Hematopoietic multipotent progenitor cell (in vitro differentiated cells): ENCODE data around the gene OSBPL3. TPM values are rescaled to one million over a fixed set of nuclear protein-coding genes. Genes with fewer than 3 reads are reported as not detected.

ENCODE experiments used
- DNase-seq, 3 donors: peaks; one replicate each; pipeline ENCODE4 v3.0.0-alpha.2; 2011 to 2015; ENCODE audit warnings: low read depth in 2 of 3, low spot score in 2 of 3
- total RNA-seq: library from RNA; depleted of rRNA; stranded (reverse); fragments of >200 nt; gene quantifications from one replicate; pipeline ENCODE4 v1.2.3, GENCODE V29; 2012

OSBPL3 gene
- total RNA-seq, 1 donor: 8.1 TPM

- no peak for DNase-seq
These were observed 24.0 kb downstream of the OSBPL3 start for GRCh38 chr7:24956021-24956420.

GRCh38 chr7:24955313-24955712, 24.7 kb downstream of the OSBPL3 start:
- DNase-seq: no peak

- DNase-seq: no peak
These were observed 27.5 kb downstream of the OSBPL3 start for GRCh38 chr7:24952464-24952863.

- no peak for DNase-seq
These were observed 28.5 kb downstream of the OSBPL3 start for GRCh38 chr7:24951441-24951980.

GRCh38 chr7:24949884-24950283, 30.1 kb downstream of the OSBPL3 start:
- no peak for DNase-seq

GRCh38 chr7:24948739-24949138, 31.2 kb downstream of the OSBPL3 start:
- DNase-seq: no peak

GRCh38 chr7:24946467-24946866, 33.5 kb downstream of the OSBPL3 start:
- no peak for DNase-seq

DNA sequence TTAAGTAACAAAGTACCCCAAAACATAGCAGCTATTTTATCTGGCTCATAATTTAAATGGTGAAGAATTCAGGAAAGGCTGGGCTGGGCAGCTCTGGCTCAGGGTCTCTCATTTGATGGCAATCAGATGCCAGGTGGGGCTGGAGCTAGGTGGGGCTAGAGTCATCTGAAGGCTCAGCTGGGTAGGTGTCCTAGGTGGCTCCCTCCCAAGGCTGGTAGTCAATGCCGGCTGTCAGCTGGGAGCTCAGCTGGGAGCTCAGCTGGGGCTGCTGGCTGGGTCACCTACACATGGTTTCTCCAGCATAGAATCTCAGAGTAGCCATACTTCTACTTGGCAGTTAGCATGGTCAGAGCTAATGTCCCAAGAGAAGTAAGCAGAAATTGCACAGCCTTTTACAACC, 34.1 kb downstream of the OSBPL3 start:
- no peak for DNase-seq

GRCh38 chr7:24943096-24943948, 36.7 kb downstream of the OSBPL3 start:
- no peak for DNase-seq

- no peak for DNase-seq
These were observed 37.8 kb downstream of the OSBPL3 start for GRCh38 chr7:24942226-24942625.

DNA sequence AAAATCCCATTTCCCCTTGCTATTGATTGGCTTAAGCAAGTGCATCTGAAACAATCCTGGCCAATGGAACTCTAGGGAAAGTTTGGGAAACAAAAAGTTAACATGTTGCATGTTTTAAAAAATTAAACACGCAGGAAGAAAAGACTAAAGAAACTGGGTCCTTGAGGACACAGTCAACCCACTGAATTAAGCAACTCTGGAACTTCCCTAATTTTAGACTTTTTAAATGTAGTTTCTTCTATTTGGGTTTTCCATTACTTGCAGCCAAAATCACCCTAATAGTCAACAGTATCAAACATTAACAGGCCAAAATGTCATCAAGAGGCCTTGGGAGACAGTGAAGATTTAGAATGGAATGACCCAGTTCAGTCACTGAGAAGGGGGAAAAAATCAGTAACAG, 40.6 kb downstream of the OSBPL3 start:
- DNase-seq: peak in 2 of 3 donors; percentile 22 to 55

- peak in 2 of 3 donors; percentile 39 to 77 for DNase-seq
These were observed 43.7 kb downstream of the OSBPL3 start for GRCh38 chr7:24936121-24936824.

GRCh38 chr7:24933298-24933697, 46.7 kb downstream of the OSBPL3 start:
- no peak for DNase-seq

DNA sequence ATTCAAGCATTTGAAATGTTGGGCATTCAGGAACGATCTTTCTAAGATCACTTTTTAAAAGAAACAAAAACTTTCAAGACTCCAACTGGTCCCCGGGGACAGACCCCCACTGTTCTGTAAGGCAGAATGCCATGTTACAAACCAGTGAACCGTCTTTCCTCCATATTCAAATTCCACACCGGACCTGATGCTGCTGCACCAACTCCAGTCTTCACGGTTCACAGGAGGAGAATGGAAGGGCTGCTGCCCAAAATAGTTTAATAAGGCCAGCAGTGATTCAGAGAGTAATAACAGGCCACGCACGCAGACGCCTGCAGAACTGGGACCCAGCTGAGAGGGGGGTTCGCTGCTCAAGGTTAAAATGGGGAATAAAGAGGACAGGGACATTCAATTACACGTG, 47.2 kb downstream of the OSBPL3 start:
- DNase-seq: no peak

DNA sequence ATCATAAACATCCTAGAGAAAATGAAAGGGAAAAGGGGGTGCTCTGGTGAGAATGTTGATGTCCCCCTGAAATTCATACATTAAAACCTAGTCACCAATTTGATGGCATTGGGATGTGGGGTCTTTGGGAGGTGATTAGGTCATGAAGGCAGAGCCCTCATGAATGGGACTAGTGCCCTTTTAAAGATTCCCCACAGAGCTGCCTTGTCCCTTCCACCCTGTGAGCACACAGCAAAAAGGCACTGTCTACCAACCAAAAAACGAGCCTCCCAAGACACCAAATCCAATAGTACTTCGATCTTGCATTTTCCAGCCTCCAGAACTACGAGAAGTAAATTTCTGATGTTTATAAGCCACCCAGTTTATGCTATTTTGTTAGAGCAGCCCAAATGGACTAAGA, 47.6 kb downstream of the OSBPL3 start:
- DNase-seq: no peak

GRCh38 chr7:24931844-24932243, 48.1 kb downstream of the OSBPL3 start:
- no peak for DNase-seq

- no peak for DNase-seq
These were observed 49.1 kb downstream of the OSBPL3 start for GRCh38 chr7:24930856-24931255.

DNA sequence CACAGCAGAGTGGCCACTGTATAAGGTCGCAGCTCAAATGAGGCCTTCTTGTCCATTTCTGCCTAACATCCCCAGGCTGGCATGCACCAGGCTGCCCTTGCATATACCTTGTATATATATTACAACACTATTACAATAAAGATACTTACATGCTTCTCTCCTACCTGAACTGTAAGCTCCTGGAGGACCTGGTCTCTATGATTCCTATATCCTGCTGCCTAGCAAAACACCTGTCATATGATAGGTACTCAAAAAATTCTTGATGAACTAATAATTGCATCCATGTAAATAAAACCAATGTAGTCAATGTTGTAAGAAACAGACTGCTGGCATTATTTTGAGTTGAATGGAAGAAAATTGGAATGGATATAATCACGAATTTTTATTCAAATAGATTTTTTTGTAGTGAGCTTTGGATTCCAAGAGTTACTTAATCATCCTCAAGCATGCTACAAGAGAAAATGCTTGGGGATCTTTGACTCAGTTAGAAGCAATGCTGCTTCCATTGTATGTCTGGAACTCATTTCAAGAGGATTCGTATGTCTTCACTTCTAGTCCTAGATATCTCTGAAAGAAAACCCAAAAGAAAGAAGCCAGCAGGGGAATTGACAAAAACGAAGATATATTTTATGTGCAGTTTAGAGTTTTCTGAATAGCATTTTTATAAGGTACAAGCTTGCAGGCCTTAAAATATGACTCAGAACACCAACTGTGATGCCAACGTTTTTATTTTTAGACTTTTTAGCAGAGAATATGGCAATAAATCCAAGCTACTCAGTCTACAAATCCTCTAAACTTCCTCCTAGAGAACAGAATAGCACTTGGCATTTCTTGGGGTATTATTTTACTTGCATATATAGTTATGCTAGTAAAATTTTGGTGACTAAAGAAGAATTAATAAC, 53.1 kb downstream of the OSBPL3 start:
- no peak for DNase-seq

GRCh38 chr7:24924375-24924774, 55.6 kb downstream of the OSBPL3 start:
- DNase-seq: no peak

DNA sequence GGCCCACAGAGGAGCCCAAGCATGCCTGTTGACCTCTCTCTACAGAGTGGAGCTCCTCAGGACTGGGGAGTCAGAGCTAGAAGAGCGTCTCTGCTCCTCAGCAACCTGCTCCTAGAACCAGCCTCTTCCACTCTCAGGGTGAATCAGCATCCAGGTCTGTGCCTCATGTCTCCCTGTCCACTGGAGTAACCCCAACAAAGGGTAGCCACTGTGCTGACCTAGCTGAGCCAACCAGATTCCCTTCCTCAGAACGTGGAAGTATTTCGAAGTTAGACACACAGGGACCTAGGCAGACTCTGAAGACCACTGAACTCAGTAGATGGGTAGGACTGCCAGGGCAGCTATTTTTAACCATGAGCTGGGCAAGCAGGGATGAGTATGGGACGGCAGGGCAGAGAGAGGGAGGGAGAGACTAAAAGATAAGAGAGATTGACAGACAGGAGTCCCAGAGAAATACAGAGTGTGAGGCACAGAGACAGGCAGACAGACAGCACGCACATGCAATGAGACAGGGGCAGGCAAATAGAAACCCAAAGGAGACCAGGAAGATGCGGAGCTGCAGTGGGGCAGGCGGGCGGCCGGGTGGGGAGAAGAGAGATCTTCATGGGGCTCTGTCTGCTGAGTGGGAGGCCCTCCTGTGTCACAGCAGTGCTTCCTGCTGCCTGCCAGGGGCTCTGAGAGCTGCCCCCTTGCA, 56.7 kb downstream of the OSBPL3 start:
- no peak for DNase-seq
